DMS53 treated with DMSO at 0.1 percent for 48 hours (cell line): ENCODE results near the gene AZIN2.
A peak's percentile ranks its signal among the peaks of the same experiment; 100 is the strongest.
"Not testable (repeated sequence)": the region's sequence is repeated elsewhere in the genome, so short reads cannot be mapped to it uniquely, and the experiment has no call there.

Source experiments
- DNase-seq: peaks from one replicate; lab custom pipeline; 2025; ENCODE audit not compliant: unreplicated experiment; lab: John Stamatoyannopoulos, UW

The AZIN2 gene

GRCh38 chr1:33057095-33057494 lies 23.9 kb upstream of the AZIN2 start:
- DNase-seq: no peak

- DNase-seq: peak; percentile 71
These were observed 20.3 kb upstream of the AZIN2 start for GRCh38 chr1:33060579-33061083.

DNA sequence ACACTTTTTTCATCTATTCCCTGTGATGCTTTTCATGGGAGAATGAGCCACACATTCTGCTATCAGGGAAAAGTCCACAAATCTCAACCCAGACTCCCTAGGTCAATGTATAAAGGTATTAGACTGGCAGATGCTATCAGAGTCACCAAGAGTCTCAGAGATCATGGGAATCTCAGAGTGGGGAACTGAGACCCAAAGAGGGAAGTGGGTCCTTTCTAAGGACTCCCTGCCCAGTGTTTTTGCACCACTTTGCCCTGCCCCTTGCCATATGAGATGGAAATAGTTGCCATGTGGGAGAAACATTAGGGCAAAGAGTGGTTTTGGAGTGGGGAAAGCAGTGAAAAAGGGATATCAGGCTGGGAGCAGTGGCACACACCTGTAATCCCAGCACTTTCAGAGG lies 19.1 kb upstream of the AZIN2 start:
- no peak for DNase-seq

DNA sequence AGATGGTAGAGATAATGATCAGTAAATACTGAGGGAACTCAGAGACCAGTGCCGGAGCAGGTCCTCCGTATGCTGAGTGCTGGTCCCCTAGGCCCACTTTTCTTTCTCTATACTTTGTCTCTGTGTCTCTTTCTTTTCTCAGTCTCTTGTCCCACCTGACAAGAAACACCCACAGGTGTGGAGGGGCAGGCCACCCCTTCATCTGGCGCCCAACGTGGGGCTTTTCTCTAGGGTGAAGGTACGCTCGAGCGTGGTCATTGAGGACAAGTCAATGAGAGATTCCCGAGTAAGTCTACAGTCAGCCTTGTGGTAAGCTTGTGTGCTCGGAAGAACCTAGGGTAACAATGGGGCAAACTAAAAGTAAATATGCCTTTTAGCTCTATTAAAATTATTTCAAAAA lies 16.7 kb upstream of the AZIN2 start:
- not testable (repeated sequence) for DNase-seq

- no peak for DNase-seq
These were observed 15.7 kb upstream of the AZIN2 start for GRCh38 chr1:33065301-33065700.

DNA sequence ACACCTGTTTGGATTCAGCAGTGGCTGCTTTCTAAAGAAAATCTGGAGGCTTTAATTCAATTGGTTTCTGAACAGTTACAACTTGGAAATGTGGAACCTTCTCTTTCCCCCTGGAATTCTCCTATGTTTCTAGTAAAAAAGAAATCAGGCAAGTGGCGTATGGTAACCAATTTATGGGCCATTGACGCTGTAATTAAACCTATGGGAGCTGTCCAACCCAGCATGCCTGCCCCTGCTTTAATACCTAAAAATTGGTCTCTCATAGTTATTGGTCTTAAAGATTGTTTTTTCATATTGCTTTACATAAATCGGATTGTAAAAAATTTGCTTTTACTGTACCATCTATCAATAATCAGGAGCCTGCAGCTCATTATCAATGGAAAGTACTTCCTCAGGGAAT lies 14.5 kb upstream of the AZIN2 start:
- not testable (repeated sequence) for DNase-seq

- not testable (repeated sequence) for DNase-seq
These were observed 12.8 kb upstream of the AZIN2 start for GRCh38 chr1:33068108-33068507.

DNA sequence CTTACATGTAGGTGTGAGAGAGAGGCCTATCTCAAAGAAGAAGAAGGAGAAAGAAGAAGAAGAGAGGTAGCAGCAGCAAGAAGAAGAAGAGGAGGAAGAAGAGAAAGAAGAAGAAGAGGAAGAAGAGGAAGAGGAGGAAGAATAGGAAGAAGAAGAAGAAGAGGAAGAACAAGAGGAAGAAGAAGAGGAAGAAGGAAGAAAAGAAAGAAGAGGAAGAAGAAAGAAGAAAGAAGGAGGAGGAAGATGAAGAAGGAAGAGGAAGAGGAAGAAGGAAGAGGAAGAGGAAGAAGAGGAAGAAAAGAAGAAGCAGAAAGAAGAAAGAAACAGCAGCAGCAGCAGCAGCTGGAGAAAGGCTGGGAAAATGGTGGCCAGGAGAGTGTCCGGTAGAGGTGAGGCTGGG lies 10.3 kb upstream of the AZIN2 start:
- DNase-seq: no peak

DNA sequence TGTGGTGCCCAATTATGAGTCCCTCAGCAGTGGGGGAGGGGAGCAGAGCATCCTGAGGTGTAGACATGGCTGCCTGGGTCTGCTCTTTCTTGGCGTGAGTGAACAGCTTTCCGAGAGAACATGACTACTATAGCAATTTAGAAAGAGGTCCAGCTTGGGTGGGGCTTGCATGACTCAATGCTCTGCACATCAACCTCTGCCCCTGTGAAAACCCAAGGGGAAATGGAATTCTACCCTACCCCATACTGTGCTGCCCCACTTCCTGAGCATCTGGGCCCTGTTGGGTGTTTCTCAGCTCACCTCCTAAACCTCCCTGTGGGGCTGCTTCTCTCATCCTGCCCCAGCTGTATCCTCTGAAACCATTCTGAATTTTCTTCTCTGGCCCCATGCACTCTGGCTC lies 8.2 kb upstream of the AZIN2 start:
- no peak for DNase-seq

DNA sequence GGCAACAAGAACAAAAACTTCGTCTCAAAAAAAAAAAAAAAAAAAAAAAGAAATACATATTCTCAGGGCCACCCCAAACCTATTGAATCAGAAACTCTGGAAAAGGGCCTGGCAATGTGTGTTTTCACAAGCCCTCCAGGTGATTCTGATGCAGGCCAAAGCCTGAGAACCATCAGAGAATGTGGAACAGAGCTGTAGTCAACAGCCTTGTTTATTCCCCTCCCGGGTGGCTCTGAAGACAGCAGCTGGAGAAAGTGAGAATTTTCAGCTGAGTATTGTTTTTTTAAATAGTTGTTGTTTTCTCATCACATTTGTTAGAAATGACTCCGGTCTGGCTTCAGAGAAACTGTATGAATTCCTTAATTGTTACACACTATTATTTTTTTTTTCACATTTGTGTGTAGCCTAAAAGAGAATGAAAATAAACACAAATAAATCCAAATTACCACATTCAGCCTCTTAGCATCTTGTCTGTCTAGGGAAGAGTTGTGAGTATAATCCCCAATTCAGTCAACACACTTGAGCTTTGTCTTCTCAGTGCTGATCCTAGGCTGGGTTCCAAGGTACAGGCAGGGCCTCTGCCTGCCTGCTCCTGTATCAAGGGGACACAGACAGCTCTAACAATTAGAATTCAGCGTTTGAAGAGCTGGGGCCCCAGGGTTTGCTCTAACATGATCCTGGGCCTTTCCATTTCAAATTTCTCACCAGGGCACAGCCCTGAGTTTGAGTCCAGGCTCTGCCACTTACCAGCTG lies 6.6 kb upstream of the AZIN2 start:
- no peak for DNase-seq

- DNase-seq: no peak
These were observed 2.8 kb upstream of the AZIN2 start for GRCh38 chr1:33078030-33078591.

- DNase-seq: no peak
These were observed 580 bp upstream of the AZIN2 start for GRCh38 chr1:33080373-33080772.

DNA sequence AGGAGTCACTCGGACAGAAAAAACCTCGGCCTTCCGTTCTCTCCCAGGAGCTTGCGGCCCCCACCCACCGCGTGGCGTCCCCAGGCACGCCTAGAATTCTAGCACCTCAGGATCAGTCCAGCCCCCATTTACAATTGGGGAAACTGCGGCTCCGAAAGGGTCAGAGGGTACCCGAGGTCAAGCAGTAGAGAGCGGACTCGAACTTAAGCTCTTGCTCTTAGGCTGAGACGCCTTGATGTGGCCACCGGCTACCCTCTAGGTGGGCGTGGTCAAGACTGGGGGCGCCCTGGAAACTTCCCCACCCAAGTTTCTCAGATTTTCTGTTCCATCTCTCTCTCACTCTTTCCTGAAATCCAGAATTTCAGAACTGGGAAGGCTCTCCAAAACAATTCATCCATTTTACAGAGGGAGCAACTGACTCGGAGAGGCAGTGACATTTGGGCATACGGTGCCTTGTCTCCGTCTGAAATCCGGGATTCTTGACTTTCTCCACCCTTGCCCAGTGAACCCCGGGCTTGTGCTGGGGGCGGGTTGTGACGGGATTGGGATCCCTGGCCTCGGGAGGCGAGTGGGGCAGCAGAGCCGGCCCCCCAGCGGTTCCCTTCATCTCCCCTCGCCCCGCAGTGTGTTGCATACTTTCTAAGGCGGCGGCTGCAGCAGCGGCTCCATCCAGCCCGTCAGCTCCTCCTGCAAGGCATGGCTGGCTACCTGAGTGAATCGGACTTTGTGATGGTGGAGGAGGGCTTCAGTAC lies 777 bp downstream of the AZIN2 start:
- no peak for DNase-seq

GRCh38 chr1:33082575-33083108 lies 1.7 kb downstream of the AZIN2 start:
- no peak for DNase-seq

DNA sequence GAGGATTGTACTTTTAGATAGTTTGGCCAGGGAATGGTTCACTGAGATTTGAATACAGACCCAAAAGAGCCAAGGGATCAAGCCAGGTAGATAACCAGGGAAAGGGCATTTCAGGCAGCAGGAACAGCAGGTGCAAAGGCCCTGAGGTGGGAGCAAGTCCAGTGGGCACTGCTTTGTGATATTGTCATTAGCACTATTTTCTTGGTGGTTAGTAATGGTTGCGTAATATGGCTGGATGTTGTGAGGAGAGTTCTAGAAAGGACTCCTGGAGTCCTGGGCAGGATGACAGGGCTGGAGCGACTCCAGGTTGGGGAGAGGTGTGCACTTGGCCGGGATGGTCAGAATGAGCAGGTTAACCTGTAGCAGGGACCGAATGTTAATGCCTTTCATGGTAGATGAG lies 4.4 kb downstream of the AZIN2 start:
- no peak for DNase-seq

- DNase-seq: peak; percentile 28
These were observed 5.5 kb downstream of the AZIN2 start for GRCh38 chr1:33086384-33086850.

GRCh38 chr1:33087677-33088076 lies 6.7 kb downstream of the AZIN2 start:
- no peak for DNase-seq

DNA sequence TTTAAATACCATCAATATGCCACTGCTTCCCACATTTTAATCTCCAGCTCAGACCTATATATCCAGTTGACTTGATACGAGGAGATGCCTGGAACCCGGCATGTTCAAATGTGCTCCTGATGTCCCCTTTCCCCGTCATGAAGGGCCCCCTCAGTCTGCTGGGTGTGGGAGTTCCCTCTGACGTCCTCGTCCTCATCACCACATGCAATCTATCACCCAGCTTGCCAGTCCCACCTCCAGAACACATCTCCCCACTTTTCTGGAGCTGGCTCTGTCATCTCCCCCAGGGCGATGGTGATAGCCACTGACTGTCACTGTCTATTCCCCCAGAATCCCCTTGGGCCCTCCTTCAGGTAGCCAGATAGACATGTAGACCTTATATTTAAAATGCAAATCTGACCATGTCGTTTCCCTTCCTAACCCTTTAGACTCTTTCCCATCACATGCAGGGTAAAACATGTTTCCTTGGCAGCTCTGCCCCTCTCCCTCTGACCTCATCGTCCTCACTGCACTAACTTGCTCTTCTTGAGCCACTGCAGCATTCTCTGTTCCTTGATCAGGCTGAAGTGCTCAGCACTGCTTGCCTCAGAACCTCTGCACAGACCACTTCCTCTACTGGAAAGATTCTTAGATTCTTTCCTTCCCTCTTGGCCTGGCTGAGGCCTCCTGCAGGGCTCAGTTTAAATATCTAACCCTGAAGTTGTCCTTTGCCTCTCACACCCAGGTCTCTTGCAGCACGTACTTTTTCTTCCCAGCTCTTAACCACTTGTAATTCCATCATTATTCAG lies 7.4 kb downstream of the AZIN2 start:
- no peak for DNase-seq

DNA sequence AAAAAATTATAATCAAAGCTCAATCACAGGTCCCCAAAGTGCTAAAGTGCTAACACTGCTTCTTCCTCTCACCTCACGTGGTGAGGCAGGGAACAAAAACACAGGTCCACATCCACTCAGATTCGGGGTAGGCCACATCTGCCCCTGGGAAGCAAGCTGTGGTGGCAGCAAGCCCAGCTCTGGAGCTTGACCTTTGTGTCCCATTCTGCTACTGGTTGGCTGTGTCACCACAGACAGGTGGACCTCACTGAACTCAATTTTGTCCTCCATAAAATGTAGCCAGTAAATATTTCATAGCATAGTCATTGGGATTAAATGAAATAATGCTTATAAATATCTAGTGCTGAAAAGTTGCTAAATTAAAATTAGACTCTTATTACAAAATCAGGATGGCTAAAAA lies 8.5 kb downstream of the AZIN2 start:
- no peak for DNase-seq

- no peak for DNase-seq
These were observed 11.5 kb downstream of the AZIN2 start for GRCh38 chr1:33092438-33092837.

GRCh38 chr1:33093004-33093403 lies 12.1 kb downstream of the AZIN2 start:
- DNase-seq: no peak
